CD1c-positive myeloid dendritic cell (primary cell): ENCODE results near the gene KIAA1958.
"Not testable (repeated sequence)": the region's sequence is repeated elsewhere in the genome, so short reads cannot be mapped to it uniquely, and the experiment has no call there.

Experiments
- DNase-seq: peaks from one replicate; pipeline ENCODE4 v3.0.0-alpha.2; 2016; ENCODE audit errors: extremely low spot score

The KIAA1958 gene

DNA sequence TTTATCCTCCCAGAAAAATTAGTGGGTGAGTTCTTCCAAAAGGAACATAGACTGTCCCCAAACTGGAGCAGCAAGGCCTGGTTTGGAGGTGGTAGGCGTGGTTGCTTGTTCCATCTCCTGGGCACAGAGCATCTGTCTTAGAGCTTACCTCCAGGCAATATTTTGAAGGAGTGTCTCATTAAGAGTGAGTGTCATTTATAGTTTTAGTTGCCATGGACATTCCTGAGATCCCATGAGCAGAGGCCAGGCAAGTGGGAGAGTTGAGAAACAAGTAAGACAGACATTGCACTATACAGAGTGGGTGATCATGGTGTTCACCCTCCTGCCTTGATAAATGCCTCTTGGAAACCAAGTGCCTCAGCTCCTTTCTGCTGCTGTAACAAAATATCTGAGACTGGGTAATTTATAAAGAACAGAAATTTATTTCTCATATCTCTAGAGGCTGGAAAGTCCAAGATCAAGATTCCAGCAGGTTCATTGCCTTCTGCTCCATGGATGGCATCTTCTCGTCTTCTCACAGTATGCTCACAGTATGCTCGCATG is 68.5 kb downstream of the KIAA1958 start:
- DNase-seq: no peak

DNA sequence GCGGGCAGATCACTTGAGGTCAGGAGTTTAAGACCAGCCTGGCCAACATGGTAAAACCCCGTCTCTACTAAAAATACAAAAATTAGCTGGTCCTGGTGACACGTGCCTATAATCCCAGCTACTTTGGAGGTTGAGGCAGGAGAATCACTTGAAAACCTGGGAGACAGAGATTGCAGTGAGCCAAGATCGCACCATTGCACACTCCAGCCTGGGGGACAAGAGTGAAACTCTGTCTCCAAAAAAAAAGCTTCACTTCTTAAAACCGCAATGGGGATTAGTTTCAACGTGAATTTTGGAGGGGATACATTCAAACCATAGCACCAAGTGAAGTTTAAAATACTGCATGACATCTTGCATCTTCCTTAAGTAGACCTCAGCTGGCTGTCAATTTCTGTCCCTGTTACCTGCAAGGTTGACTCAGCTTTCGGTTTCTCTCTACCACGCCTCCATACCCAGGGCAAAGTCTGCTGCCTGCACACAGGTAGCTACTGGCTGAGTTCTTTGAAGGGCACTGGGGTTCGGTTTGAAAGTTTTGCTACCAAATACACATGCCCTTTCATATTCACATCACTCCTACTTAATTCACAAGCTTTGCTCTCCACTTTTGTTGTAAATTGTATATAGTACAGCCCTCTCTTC is 69.3 kb downstream of the KIAA1958 start:
- no peak for DNase-seq

DNA sequence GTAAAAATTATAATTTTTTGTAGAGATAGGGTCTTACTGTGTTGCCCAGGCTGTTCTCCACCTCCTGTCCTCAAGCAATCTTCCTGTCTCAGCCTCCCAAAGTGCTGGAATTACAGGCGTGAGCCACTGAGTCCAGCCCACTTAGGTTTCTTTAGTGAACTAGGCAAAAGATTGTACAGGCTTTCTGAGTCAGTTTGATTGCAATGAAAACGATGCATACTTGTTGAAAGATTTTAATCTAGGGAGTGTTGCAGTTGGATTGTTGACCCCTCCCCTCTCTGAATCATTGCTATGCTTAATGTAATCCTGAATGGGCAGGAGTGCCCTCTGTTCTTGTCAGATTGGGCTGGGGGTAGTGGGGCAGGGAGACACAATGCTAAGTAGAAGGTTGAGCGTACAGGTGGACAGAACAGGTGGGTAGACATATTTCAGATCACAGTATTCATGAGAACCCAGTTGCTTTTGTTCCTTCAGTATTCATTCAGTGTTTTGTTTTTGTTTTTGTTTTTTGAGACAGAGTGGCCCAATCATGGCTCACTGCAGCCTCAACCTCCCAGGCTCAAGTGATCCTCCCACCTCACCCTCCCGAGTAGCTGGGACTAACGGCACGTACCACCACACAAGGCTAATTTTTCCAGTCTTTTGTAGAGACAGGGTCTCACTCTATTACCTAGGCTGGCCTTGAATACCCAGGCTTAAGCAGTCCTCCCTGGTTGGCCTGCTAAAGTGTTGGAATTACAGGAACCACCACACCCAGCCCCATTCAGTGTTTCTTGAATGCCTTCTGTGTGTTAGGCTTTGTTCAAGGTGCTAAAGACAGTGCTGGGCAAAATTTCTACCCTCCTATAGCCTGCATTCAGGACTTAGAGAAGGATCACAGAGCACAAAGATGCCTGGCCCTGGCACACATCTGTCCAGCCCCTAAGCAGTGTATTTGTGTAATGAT is 70.1 kb downstream of the KIAA1958 start:
- DNase-seq: no peak

DNA sequence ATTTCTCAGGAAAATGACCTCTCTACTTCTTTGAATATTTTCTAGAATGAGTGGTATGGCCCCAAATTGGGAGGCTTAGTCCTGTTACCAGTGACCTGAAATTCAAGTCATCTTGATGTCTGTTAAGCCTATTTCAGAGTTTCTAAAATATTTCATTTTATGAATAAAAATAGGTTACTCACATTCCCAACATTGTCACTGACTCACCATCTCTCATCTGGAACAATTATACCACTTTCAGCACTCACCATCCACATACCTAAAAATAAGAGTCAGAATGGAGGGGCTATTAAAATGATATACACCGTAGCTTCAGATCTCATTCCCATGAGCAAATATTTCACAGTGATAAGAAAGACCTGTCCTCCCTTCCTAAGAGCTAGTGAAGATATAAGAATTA is 71.8 kb downstream of the KIAA1958 start:
- DNase-seq: no peak

DNA sequence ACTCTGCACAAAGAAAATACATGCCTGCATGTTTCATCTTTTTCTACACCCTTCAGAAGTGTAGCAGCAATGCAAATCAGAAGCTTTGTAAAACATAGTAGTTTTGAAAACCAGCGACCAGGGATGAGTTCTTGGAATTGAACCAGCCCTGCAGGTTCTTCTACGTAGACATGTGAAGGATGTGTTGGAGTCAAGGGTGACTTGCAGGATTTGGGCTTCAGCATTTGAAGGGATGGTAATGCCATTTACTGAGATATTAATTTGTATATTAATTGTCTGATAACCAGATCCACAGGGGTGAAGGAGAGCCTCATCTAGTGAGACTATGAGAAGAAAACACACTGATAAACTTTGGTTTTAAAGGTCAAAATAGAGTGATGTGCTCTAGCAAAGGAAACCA is 72.4 kb downstream of the KIAA1958 start:
- no peak for DNase-seq

DNA sequence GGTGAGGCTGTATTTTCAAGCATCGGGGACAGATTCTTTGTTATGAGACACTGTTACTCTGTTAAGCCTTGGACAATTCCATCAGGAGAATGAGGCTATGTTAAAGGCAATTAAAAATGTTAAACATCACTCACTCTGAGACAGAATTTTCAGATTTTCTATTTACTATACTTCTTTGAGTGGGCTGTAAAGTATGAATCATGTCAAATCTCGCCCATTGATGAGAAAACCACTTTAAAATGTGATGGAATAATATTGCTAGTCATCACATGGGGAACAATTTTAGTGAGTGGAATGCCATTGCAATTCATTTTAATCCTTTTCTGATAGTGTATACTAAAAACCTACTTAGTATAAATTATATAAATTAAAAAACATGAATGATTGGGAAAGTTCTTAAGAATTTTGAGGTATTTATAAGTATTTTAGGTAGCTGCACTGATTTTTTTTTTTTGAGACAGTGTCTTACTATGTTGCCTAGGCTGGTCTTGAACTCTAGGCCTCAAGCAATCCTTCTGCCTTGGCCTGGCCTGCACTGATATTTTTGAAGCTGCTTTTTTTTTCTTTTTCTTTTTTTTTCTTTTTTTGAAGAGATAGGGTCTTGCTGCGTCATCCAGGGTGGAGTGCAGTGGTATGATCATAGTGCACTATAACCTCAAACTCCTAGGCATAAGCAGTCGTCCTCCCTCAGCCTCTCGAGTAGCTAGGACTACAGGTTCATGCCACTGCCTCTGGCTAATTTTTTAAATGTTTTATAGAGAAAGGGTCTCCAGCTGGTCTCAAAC is 73.2 kb downstream of the KIAA1958 start:
- no peak for DNase-seq

DNA sequence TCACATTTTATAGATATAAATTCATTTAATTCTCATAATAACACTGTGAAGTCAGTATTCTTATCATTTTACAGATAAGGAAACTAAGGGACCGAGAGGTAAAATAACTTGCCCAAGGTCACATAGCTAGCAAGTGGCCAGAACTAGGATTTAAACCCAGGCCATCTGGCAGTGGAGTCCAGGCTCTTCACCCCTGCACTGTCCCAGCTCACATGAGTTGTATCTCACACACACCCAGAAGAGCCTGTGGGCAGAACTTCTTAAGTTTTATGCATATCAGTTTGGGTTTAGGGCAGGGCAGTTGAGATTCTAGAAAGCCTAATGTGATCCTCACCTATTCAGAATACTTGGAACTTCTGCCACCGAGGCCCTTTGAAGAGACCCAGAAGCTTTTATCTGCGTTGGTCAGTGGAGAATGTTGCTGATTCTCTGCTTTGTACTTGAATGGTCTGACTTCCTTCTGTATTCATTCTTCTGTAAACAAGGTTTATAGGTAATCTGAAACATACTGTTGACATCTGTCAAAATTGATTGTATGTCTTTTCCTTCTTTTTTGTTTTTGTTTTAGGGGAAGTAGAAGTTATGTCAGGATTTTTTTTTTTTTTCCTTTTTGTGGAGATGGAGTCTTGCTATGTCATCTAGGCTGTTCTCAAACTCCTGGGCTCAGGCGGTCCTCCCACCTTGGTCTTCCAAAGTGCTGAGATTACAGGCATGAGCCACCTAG is 75.8 kb downstream of the KIAA1958 start:
- DNase-seq: no peak

DNA sequence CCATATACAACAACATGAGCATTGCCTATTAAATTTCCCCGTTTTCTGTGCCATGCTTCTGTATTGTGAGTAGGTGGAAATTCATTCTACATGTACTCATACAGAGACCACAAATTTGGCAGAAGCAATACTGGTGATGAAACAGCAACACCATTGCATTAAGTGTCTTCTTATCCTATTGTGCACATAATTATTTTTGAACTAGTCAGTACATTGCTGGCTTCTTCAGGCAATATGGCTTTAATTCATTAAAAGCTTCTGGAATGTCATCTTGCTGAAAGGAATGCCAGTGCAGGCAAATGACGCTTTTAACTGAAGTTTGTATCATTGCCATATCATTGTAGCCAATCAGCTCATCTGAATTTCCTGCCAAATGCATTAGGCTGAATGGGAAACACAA is 82.6 kb downstream of the KIAA1958 start:
- no peak for DNase-seq

DNA sequence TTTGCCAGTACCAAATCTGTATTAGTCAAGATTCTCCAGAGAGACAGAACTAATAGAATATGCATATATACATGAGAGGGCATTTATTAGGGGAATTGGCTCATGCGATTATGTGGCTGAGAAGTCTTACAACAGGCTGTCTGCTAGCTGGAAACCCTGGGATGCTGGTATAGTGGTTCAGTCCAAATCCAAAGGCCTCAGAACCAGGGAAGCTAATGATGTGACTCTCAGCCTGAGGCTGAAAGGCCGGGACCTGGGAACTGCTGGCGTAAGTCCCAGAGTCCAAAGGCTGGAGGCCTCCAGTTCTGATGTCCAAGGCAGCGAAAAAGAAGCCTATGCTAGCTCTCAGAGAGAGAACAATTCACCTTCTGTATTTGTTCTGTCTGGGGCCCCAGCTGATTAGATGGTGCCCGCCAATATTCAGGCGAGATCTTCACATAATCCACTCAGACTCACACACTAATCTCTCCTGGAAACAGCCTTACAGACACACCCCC is 84.1 kb downstream of the KIAA1958 start:
- DNase-seq: no peak

DNA sequence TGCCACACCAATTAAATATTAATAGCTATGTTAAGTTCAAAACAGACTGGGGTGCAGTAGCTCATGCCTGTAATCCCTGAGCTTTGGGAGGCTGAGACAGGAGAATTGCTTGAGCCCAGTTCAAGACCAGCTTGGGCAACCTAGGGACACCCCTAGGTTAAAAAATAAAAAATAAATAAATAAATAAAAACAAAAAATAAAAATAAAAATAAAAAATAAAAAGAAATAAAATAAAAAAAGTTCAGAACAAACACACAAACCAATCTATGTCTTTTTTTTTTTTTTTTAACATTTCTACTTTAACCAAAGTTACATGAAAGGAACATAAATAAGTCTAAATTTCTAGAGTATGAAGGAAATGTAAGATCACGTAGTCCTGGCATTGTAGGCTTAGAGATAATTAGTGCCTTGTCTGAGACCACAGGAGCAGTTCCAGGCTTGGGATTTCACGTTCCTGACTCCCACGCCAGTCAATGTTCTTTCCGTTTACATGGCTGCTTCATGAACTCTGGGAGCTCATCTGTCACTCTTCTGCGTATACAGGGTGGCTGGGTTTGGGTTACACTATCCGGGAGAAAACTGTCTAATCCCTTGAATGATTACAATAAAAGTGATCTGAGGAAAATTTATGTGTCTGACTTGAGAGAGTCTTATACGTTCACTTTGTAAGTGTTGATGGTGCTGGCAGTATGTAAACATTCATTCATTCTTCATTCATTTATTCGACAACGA is 85.2 kb downstream of the KIAA1958 start:
- DNase-seq: no peak

DNA sequence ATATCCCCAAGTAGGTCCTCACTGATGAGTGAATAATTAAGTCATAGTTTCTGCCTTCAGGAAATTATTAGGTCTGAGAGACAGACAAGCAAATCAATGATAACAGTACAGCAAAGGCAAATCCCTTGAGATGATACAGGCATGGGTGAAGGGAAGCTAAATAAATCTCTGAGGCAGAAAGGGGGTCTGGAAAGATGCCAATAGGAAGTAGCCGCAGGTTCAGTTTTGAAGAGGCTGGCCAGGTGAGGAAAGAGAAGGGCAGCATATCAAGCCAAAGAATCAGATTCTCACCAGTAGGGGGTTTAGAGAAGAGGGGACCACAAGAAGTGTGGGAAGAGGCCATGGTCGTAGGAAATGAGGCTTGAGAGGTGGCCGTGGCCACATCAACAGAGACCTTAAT is 85.8 kb downstream of the KIAA1958 start:
- DNase-seq: no peak

DNA sequence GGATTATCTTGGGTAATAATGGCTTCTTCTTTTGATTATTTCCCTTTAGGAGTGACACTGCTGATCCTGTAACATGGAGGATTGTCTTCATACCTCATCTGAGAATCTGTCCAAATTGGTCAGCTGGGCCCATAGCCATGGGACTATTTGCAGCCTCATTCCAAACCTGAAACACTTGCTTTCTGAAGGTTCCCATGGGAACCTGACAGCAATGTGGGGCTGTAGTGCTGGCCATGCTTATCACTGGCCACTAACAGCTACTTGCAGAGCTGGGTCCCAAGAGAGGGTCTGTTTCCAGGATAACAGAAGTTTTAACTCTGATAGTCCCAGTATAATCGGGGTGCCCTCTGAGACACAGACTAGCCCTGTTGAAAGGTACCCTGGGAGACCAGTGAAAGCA is 87.4 kb downstream of the KIAA1958 start:
- no peak for DNase-seq

DNA sequence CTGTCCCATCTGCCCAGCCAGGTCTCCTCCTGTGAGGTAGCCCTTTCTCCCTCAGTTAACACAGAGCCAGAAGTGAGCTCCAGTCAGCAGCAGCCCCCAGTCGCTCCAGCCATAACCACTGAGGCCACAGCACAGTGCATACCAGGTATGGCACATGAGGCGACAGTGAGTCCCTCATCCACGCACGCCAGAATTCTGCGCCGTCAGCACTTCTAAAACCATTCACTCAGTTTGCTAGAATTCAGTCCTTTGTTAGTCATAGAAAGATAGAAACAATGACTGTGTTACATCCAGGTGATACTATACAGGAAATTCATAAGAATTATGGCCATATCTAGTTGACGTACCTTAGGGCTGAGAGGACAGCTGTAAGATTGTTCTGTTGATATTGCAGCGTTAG is 88.5 kb downstream of the KIAA1958 start:
- no peak for DNase-seq

DNA sequence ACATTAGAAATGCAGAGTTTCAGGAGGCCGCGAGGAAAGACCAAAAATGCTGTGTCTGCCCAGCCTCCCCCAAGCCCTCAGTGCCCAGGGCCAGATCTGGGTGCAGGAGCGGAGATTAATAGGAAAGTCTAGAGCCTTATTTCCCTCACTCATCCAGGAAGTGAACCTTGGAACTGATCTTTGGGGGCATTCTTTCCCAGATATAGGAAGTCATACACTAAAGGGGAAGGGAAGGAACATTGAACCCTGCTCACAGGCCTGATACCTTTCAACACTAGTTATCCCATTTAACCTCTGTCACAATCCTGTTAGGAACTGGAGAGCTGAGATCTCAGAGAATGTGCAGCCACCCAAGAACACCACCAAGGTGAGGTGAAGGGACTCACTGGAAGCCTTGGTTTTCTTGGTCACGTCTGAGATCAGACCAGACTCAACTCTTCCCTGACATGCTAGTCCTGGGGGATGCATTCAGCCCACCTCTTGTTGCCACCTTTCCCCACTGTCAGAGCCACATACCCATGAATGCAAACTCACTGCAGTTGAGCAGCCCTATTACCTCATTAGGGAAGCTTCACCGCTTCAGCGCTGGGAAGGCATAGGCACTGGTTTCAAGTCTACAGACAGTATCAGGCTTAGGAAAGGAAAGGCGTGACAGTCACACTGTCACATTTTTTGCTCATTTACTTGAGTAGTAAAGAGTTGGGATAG is 95.0 kb downstream of the KIAA1958 start:
- DNase-seq: no peak

DNA sequence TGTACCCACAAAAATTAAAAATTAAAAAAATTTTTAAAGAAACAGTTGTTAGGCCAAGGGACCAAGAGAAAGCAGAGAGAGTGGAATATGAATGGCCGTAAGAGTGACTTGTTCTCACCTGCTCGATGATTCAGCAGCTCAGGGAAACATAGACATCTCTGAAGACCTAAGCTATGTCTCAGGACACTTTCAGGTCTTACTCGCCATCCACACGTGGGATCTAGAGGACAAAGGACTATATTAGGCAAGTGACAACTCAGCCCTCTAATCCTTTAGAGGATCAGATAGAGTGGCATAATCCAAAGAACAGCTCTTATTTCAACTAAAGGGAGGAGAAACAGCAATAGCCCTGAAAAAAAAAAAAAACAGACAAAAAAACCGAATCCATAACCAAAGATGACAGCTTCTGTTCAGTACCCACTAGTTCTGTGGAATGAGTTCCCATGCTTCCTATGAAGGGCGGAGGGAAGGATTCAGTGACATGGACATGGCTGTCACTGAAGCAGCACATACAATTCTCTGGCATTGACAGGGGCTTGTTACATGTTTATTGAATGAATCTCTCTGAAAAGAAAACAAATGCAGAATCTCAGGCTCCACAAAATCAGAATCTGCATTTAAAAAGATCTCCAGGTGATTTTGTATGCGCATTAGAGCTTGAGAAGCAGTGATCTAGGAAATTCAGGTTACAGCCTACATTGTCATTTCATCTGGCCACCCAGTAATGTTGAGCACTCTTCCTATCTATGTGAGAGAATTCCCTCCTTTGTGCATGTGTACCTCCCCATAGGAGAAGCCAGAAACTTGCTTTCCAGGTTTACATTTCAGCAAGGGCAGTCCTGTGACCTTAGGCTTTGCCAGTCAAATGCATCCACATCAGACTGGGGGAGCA is 96.0 kb downstream of the KIAA1958 start:
- DNase-seq: no peak

DNA sequence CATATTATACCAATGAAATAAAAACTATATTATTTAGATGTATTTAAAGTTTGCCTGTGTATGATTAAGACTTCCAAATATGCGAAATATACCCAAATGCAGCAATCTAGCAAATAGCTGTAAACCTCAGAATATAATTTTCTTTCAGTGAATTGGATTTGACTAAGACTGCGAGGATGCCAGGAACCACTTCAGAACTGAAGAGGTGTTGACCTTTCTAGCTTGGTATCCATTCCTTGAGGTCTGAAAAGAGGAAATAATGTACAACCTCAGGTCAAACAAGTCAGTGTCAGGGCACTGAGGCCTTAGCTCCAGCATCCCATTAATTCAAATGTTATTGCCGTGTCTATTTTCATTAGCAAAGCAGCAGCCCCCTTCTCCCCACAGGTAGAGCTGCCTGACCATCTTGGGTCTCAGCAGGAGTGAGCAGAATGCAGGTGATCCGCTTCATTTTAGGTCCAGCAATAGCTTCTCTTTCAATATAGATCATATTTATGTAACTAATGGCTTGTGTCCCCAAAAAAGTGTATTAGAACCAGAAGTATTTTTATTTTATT is 100.0 kb downstream of the KIAA1958 start:
- DNase-seq: no peak

DNA sequence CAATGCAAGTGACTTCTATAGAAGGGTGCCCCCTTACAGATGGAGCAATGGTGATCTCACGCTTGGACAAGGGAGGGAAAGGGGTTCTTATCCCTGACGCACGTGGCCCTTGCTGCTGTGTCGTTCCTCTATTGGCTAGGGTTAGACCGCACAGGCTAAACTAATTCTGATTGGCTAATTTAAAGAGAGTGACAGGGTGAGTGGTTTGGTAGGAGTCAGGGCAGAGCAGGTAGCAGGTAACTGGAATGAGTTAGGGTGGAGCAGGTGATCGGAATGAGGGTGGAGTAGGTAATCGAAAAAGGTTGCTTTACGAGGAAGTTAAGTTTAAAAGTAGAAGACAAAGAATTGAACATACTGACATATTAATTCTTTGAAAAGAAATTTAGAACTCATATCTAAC is 105.2 kb downstream of the KIAA1958 start:
- not testable (repeated sequence) for DNase-seq

DNA sequence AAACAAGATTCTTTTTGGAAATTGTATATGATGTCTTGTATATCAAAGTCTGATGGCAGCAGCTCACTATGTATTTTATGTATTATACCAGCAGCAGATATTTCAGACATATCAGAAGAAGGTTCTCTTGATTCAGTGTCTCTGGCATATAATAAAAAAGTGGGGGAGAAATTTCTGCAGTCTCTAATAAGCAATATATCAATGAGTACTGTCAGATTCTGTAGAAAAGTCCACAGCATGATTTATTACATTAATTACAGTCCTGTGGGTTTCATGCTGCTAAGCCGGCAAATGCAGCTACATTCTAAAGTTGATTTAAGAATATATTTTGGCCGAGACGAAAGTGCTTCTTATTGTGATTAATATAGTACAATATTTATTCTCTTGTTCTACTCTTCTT is 113.1 kb downstream of the KIAA1958 start:
- DNase-seq: no peak

DNA sequence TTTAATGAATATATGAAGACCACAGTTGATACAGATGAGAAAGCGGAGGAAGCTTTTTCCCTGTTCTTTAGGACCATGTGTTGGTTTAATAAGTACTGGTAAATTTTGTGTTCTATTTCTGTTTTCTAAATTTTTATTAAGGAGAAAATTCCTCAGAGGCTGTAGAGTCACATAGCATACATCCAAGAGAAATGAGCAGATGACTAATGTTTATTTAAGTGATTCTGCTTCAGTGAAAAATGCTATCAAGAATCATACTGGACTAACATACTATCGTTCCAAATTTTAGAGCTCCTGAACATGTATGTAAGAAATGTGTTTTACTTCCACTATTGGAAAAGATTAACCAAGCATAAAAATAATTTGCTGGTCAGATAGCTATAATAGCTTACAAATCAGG is 115.0 kb downstream of the KIAA1958 start:
- DNase-seq: no peak
